Measurements from ENCODE around the gene POU5F1. TPM values are rescaled to one million over a fixed set of nuclear protein-coding genes. Genes with fewer than 3 reads are reported as not detected.
"Not testable (repeated sequence)": the region's sequence is repeated elsewhere in the genome, so short reads cannot be mapped to it uniquely, and the experiment has no call there.

The POU5F1 gene
- total and polyA plus RNA-seq, 2 of the 4 experiments (the other 2 are of a cell fraction): not detected

- H2AFZ ChIP-seq (replicated peaks; ENCODE audit: low read length, poor library complexity); ATAC-seq (ENCODE audit: low read depth); H3K4me3 ChIP-seq (ENCODE audit: insufficient read depth, low read depth, low read length); H3K4me1 ChIP-seq (ENCODE audit: control insufficient read depth, insufficient read depth, low read length); intact Hi-C loops (cut with micrococcal nuclease); H2AK9ac ChIP-seq (replicated peaks; ENCODE audit: low read depth, low read length, poor library complexity); H3K79me1 ChIP-seq (ENCODE audit: low read depth in 1 of 2, low read length in 2 of 2); H3K4me2 ChIP-seq (ENCODE audit: low read depth, low read length); H3K9ac ChIP-seq (ENCODE audit: low read depth, low read length); H4K8ac ChIP-seq (ENCODE audit: low read depth in 2 of 2, low read length in 2 of 2); H2BK15ac ChIP-seq (ENCODE audit: low read depth, low read length); H2AK5ac ChIP-seq (ENCODE audit: low read depth, low read length); H4K5ac ChIP-seq (ENCODE audit: low read depth, low read length); H3K27ac ChIP-seq (ENCODE audit: insufficient read depth, low read length); H4K91ac ChIP-seq (ENCODE audit: insufficient read depth, low read depth, low read length); BruUV-seq (replicated peaks); H3K9me1 ChIP-seq (ENCODE audit: insufficient read depth, low read length); H2BK5ac ChIP-seq (ENCODE audit: low read depth, low read length, poor library complexity, severe bottlenecking); CTCF ChIA-PET; H3K4ac ChIP-seq (ENCODE audit: low read depth, low read length); H2BK20ac ChIP-seq (ENCODE audit: low read depth, low read length); in situ Hi-C loops (cut with MboI; ENCODE audit: low sequenced_read_pairs); POLR2A ChIA-PET (ENCODE audit: unreplicated experiment); H3K23ac ChIP-seq (ENCODE audit: low read depth, low read length); H4K20me1 ChIP-seq (ENCODE audit: insufficient read depth, low read length); dilution Hi-C loops (cut with HindIII; ENCODE audit: low sequenced_read_pairs, unreplicated experiment); H3K18ac ChIP-seq (ENCODE audit: low read depth, low read length); H3K36me3 ChIP-seq (ENCODE audit: control insufficient read depth, insufficient read depth, low read length); H3K27me3 ChIP-seq (ENCODE audit: control insufficient read depth, insufficient read depth, low read length); H3K56ac ChIP-seq (ENCODE audit: extremely low read depth, insufficient read depth, low read length); H3K9me3 ChIP-seq (ENCODE audit: control insufficient read depth, insufficient read depth, low read length); H2BK120ac ChIP-seq (ENCODE audit: low read depth, low read length); DNase-seq; H3K14ac ChIP-seq (replicated peaks; ENCODE audit: low read depth, low read length): not testable (repeated sequence)
- no CpG with 5 or more reads among the region's 2 CpGs for WGBS, 2 experiments (ENCODE audit: extremely low coverage in 2 of 2, insufficient read length in 1 of 2)
Observed at GRCh38 chr6:31183287-31183686, 12.8 kb upstream of the POU5F1 start.
